SU-DHL-6 (cell line): ENCODE results near the gene PHLPP2.

Experiments
- H2AFZ ChIP-seq: fragments of 200-600 bp; sonication (generic); 2 replicates; pipeline ENCODE4 v1.6.1; 2014; ENCODE audit warnings: low read depth, mild to moderate bottlenecking, moderate library complexity, mixed read lengths, antibody characterized with exemption, low read length; ENCODE audit not compliant: severe bottlenecking
- H3F3A ChIP-seq: fragments of 200-600 bp; shearing (Covaris generic); 2 replicates; pipeline ENCODE4 v1.6.0; 2016; ENCODE audit warnings: antibody characterized with exemption, mild to moderate bottlenecking; ENCODE audit not compliant: insufficient read depth
- H3K27ac ChIP-seq: fragments of 200-600 bp; sonication (generic); 2 replicates; pipeline ENCODE4 v1.5.1; 2016; ENCODE audit warnings: low read depth, mild to moderate bottlenecking, low read length, moderate library complexity, mixed read lengths
- H3K27me3 ChIP-seq: fragments of 200-600 bp; sonication (generic), shearing (Covaris generic); 2 replicates; pipeline ENCODE4 v1.6.0; 2014; ENCODE audit warnings: mild to moderate bottlenecking, low read length
- H3K36me3 ChIP-seq: fragments of 200-600 bp; sonication (generic); 2 replicates; pipeline ENCODE4 v1.6.1; 2014; ENCODE audit warnings: mild to moderate bottlenecking, low read length, mixed read lengths
- H3K4me2 ChIP-seq: fragments of 300-600, 200-600 bp; shearing (Covaris generic), sonication (generic); 2 replicates; pipeline ENCODE4 v1.6.0; 2014; ENCODE audit warnings: low read length, low read depth, mild to moderate bottlenecking; ENCODE audit not compliant: poor library complexity, severe bottlenecking
- H3K4me3 ChIP-seq: fragments of 200-600 bp; sonication (generic); 2 replicates; pipeline ENCODE4 v1.5.1; 2014; ENCODE audit warnings: antibody characterized with exemption, low read length, mild to moderate bottlenecking, mixed read lengths; ENCODE audit not compliant: insufficient read depth, poor library complexity, severe bottlenecking
- H3K79me2 ChIP-seq: fragments of 200-600 bp; sonication (generic); 2 replicates; pipeline ENCODE4 v1.6.1; 2014; ENCODE audit warnings: mild to moderate bottlenecking, low read length, moderate library complexity; ENCODE audit not compliant: insufficient read depth
- H3K9ac ChIP-seq: fragments of 200-600 bp; sonication (generic); 2 replicates; pipeline ENCODE4 v1.7.0; 2014; ENCODE audit warnings: mild to moderate bottlenecking, low read length
- H3K9me2 ChIP-seq: fragments of 200-600 bp; sonication (generic); replicated peaks from 2 replicates; pipeline ENCODE4 v1.6.1; 2014; ENCODE audit warnings: low read length; ENCODE audit not compliant: insufficient read depth
- H3K9me3 ChIP-seq: fragments of 200-600 bp; sonication (generic); 2 replicates; pipeline ENCODE4 v1.6.1; 2014; ENCODE audit warnings: low read length, mixed read lengths; ENCODE audit not compliant: insufficient read depth
- H4K20me1 ChIP-seq: fragments of 200-600 bp; sonication (generic); 2 replicates; pipeline ENCODE4 v1.6.1; 2014; ENCODE audit warnings: low read depth, mild to moderate bottlenecking, antibody characterized with exemption, low read length, moderate library complexity, mixed read lengths
- EZH2phosphoT487 ChIP-seq: fragments of 200-600 bp; sonication (generic), shearing (Covaris generic); conservative IDR thresholded peaks from 2 replicates; pipeline ENCODE4 v1.6.1; 2018; ENCODE audit warnings: mild to moderate bottlenecking, antibody characterized with exemption, low read length, moderate library complexity, mixed read lengths
- TF ChIP-seq, protein P1 (sequence below): fragments of 200-600 bp; sonication (generic); IDR thresholded peaks from one replicate; pipeline ENCODE4 v1.5.1; 2017; ENCODE audit warnings: antibody characterized with exemption, mild to moderate bottlenecking, low read length, moderate library complexity; ENCODE audit not compliant: insufficient read depth, poor library complexity, severe bottlenecking

The PHLPP2 gene

DNA sequence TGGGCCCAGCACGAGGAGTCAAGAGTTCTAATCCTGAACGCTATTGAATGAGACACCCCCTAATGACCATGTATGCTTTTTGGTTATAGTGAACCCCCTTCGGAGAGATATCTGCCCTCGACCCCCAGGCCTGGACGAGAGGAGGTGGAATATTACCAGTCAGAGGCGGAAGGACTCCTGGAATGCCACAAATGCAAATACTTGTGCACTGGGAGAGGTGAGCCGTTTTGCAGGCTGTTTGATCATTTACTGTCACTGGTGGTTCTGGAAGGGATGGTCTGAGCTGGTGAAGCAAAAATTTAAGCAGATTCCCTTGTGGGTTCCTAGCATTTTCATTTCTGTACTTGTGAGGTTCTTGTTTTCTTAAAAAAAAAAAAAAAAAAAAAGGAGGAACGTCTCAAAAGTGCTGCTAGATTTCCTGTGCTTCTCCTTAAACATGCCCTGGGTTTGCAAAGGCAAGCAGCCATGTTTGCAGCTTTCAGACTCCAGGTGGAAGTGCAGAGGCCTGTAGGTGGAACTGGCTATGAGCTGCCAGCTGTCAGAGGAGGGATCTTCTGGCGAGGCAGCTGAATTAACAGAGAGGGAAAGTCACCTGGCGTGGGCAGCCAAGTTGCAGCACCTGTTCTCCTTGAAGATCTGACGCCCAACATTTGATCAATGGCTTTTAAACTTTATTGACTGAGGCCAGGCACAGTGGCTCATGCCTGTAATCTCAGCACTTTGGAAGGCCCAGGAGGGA is 95.1 kb downstream of the PHLPP2 start:
- TF ChIP-seq, protein P1, sequence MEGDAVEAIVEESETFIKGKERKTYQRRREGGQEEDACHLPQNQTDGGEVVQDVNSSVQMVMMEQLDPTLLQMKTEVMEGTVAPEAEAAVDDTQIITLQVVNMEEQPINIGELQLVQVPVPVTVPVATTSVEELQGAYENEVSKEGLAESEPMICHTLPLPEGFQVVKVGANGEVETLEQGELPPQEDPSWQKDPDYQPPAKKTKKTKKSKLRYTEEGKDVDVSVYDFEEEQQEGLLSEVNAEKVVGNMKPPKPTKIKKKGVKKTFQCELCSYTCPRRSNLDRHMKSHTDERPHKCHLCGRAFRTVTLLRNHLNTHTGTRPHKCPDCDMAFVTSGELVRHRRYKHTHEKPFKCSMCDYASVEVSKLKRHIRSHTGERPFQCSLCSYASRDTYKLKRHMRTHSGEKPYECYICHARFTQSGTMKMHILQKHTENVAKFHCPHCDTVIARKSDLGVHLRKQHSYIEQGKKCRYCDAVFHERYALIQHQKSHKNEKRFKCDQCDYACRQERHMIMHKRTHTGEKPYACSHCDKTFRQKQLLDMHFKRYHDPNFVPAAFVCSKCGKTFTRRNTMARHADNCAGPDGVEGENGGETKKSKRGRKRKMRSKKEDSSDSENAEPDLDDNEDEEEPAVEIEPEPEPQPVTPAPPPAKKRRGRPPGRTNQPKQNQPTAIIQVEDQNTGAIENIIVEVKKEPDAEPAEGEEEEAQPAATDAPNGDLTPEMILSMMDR: no peak
- TF ChIP-seq EZH2phosphoT487: no peak
- Histone ChIP-seq H3K9me2 (no peaks in the 10 kb centered on the region), H2AFZ (no peak overlapping the region), H3K36me3 (no peaks in the 10 kb centered on the region), H3K27me3 (no peaks in the 10 kb centered on the region), H3K79me2 (no peaks in the 10 kb centered on the region), H3F3A (no peaks in the 10 kb centered on the region), H3K9me3 (no peaks in the 10 kb centered on the region), H3K4me2 (no peak overlapping the region), H3K4me3 (no peak overlapping the region), H3K9ac (no peak overlapping the region), H3K27ac (no peak overlapping the region), H4K20me1 (no peaks in the 10 kb centered on the region)

DNA sequence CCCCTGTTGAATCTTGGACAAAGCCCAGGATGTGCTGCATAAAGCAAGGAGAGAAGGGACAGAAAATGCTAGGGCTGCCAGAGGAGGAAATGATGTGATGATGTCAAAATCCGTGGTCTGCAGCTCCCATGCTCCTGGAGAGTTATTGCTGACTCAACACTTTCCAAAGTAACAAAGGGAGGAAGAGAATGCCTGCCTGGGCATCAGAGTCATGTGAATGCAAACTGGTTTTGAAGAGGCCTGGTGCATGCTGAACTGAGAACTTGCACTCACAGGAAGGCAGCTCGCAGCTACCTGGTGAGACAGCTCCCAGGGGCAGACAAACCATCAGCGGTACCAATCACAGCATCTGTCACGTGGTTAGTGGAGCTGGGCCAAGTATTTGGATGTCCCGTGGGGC is 95.7 kb downstream of the PHLPP2 start:
- Histone ChIP-seq H3K4me3 (no peak overlapping the region), H3K9me3 (no peaks in the 10 kb centered on the region), H3K36me3 (no peaks in the 10 kb centered on the region), H3K4me2 (no peak overlapping the region), H3K9me2 (no peaks in the 10 kb centered on the region), H3F3A (no peaks in the 10 kb centered on the region), H3K79me2 (no peaks in the 10 kb centered on the region), H2AFZ (no peak overlapping the region), H3K27ac (no peak overlapping the region), H3K9ac (no peak overlapping the region), H3K27me3 (no peaks in the 10 kb centered on the region), H4K20me1 (no peaks in the 10 kb centered on the region)
- TF ChIP-seq, protein P1: no peak
- no peak for TF ChIP-seq EZH2phosphoT487

DNA sequence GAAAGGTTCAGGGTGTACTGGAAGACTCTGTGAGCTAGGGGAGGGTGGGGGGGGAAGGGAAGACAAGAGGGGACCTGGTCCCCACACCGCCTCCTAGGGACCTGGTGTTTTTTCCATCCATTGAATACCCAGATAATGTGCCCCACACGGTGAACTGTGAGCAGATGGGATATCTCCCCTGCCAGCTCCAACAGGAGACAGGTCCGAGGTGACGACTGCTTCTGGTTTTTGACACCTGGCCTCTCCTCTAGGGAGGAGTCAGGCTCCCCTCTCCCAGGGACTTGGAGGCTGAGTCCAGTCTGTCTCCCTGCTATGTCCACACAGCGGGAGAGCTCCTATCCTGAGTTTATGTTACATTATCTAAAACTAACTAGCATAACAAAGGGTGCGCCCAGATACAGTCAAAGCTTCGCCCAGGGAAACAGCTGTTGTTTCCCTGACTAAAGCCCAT is 96.7 kb downstream of the PHLPP2 start:
- H3K9me2 ChIP-seq: no peaks in the 10 kb centered on the region
- H2AFZ ChIP-seq: no peak overlapping the region
- no peaks in the 10 kb centered on the region for H4K20me1 ChIP-seq
- no peak overlapping the region for H3K9ac ChIP-seq
- TF ChIP-seq EZH2phosphoT487: no peak
- TF ChIP-seq, protein P1: no peak
- H3K4me2 ChIP-seq: no peak overlapping the region
- no peaks in the 10 kb centered on the region for H3K27me3 ChIP-seq
- H3F3A ChIP-seq: no peaks in the 10 kb centered on the region
- no peaks in the 10 kb centered on the region for H3K79me2 ChIP-seq
- no peak overlapping the region for H3K4me3 ChIP-seq
- H3K36me3 ChIP-seq: no peaks in the 10 kb centered on the region
- H3K27ac ChIP-seq: no peak overlapping the region
- H3K9me3 ChIP-seq: no peaks in the 10 kb centered on the region
